Gastroesophageal sphincter (tissue), 3 donors: ENCODE data around the gene FRG2B.
"Not testable (repeated sequence)": the region's sequence is repeated elsewhere in the genome, so short reads cannot be mapped to it uniquely, and the experiment has no call there.

Experiments
- CTCF ChIP-seq, 4 experiments: fragments of 200-600 bp in 2 of 4; fragments of 450-650 bp in 2 of 4; sonication (generic) in 1 of 4; IDR thresholded peaks; one replicate each; pipeline ENCODE4 v1.5.1; 2017 to 2019; ENCODE audit warnings: antibody characterized with exemption in 4 of 4, mild to moderate bottlenecking in 2 of 4, moderate library complexity in 2 of 4
- EP300 ChIP-seq: sonication (generic); formaldehyde crosslinking; IDR thresholded peaks from one replicate; pipeline ENCODE4 v1.6.1; 2017; ENCODE audit warnings: antibody characterized with exemption, mild to moderate bottlenecking
- POLR2AphosphoS5 ChIP-seq: sonication (generic); formaldehyde crosslinking; IDR thresholded peaks from one replicate; pipeline ENCODE4 v1.6.1; 2017; ENCODE audit warnings: antibody characterized with exemption

GRCh38 chr10:133647075-133647748, 20.6 kb upstream of the FRG2B start:
- peak in 2 of 4 experiments; percentile 19 to 31 for TF ChIP-seq CTCF (IDR thresholded peaks at IDR 0.05)
- TF ChIP-seq POLR2AphosphoS5, EP300: not testable (repeated sequence)
